Suprapubic skin (tissue), 4 donors: ENCODE data around the gene LRIG1.

Experiments
- EP300 ChIP-seq: sonication (generic); formaldehyde crosslinking; IDR thresholded peaks from one replicate; pipeline ENCODE4 v1.6.1; 2017; ENCODE audit warnings: antibody characterized with exemption
- POLR2A ChIP-seq, 2 donors: fragments of 450-650 bp; IDR thresholded peaks; one replicate each; pipeline ENCODE4 v1.6.1; 2017; ENCODE audit warnings: antibody characterized with exemption in 2 of 2, mild to moderate bottlenecking in 2 of 2, moderate library complexity in 2 of 2
- POLR2AphosphoS5 ChIP-seq, 3 donors: sonication (generic); formaldehyde crosslinking; IDR thresholded peaks; one replicate each; pipeline ENCODE4 v1.6.1; 2017; ENCODE audit warnings: antibody characterized with exemption in 3 of 3
- TF ChIP-seq, protein P1 (sequence below), 2 donors: fragments of 200-600 bp in 1 of 2; fragments of 450-650 bp in 1 of 2; sonication (generic) in 1 of 2; IDR thresholded peaks; one replicate each; pipeline ENCODE4 v1.5.1; 2016 to 2019; ENCODE audit warnings: antibody characterized with exemption in 2 of 2, mild to moderate bottlenecking in 1 of 2, moderate library complexity in 1 of 2

DNA sequence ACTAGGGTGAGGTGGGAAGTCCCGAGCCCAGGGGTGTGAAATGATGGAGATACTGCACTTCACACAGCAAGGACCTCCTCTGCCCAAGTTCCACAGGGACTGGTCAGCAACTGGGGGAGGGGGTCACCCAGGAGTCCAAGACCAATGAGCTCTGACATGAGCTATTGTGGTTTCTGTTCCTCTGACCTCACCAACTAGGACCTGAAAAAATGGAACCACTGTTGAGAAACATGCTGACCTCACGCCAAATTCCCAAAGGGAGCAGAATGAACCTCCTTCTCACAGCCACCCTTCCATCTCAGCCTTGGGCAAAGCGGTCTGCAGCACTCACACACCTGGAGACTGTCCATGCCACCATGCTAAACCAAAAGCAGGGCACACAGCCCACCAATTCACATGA lies 69.3 kb downstream of the LRIG1 start:
- TF ChIP-seq, protein P1, sequence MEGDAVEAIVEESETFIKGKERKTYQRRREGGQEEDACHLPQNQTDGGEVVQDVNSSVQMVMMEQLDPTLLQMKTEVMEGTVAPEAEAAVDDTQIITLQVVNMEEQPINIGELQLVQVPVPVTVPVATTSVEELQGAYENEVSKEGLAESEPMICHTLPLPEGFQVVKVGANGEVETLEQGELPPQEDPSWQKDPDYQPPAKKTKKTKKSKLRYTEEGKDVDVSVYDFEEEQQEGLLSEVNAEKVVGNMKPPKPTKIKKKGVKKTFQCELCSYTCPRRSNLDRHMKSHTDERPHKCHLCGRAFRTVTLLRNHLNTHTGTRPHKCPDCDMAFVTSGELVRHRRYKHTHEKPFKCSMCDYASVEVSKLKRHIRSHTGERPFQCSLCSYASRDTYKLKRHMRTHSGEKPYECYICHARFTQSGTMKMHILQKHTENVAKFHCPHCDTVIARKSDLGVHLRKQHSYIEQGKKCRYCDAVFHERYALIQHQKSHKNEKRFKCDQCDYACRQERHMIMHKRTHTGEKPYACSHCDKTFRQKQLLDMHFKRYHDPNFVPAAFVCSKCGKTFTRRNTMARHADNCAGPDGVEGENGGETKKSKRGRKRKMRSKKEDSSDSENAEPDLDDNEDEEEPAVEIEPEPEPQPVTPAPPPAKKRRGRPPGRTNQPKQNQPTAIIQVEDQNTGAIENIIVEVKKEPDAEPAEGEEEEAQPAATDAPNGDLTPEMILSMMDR (IDR thresholded peaks at IDR 0.05): no peak
- TF ChIP-seq EP300 (no peak), POLR2A (IDR thresholded peaks at IDR 0.05) (no peak), POLR2AphosphoS5 (IDR thresholded peaks at IDR 0.05) (no peak)
